HEK293 (cell line): ENCODE measurements around the gene TNFRSF14.

ENCODE experiments used
- CTCF ChIP-seq: fragments of 450-650 bp; formaldehyde crosslinking; IDR thresholded peaks from 2 replicates; pipeline ENCODE4 v1.5.1; 2016; ENCODE audit warnings: missing biosample characterization, missing genetic modification characterization
- KLF16 ChIP-seq: fragments of 450-650 bp; formaldehyde crosslinking; IDR thresholded peaks from 2 replicates; pipeline ENCODE4 v1.5.1; 2017; ENCODE audit warnings: missing biosample characterization, missing genetic modification characterization
- MEIS1 ChIP-seq: sonication (generic); formaldehyde crosslinking; IDR thresholded peaks from 2 replicates; pipeline ENCODE4 v1.8.1; 2022; ENCODE audit warnings: missing genetic modification reagents, mild to moderate bottlenecking, borderline replicate concordance
- PATZ1 ChIP-seq: fragments of 450-650 bp; formaldehyde crosslinking; IDR thresholded peaks from 2 replicates; pipeline ENCODE4 v1.5.1; 2016; ENCODE audit warnings: missing biosample characterization, missing genetic modification characterization
- REST ChIP-seq: fragments of 450-650 bp; formaldehyde crosslinking; IDR thresholded peaks from 2 replicates; pipeline ENCODE4 v1.5.1; 2016; ENCODE audit warnings: missing biosample characterization, missing genetic modification characterization
- ZBTB17 ChIP-seq: fragments of 450-650 bp; formaldehyde crosslinking; IDR thresholded peaks from 2 replicates; pipeline ENCODE4 v1.5.1; 2016; ENCODE audit warnings: missing biosample characterization, missing genetic modification characterization
- ZBTB7A ChIP-seq: fragments of 450-650 bp; formaldehyde crosslinking; IDR thresholded peaks from 2 replicates; pipeline ENCODE4 v1.5.1; 2016; ENCODE audit warnings: low read depth, missing biosample characterization, missing genetic modification characterization
- ZFP41 ChIP-seq: fragments of 450-650 bp; formaldehyde crosslinking; IDR thresholded peaks from 2 replicates; pipeline ENCODE4 v1.5.1; 2016; ENCODE audit warnings: missing biosample characterization, missing genetic modification characterization, borderline replicate concordance
- ZNF155 ChIP-seq: fragments of 450-650 bp; formaldehyde crosslinking; IDR thresholded peaks from 2 replicates; pipeline ENCODE4 v1.5.1; 2016; ENCODE audit warnings: missing biosample characterization, missing genetic modification characterization
- ZNF391 ChIP-seq: fragments of 450-650 bp; formaldehyde crosslinking; IDR thresholded peaks from 2 replicates; pipeline ENCODE4 v1.5.1; 2016; ENCODE audit warnings: low read depth, missing biosample characterization, missing genetic modification characterization, borderline replicate concordance
- ZNF513 ChIP-seq: fragments of 450-650 bp; IDR thresholded peaks from 2 replicates; pipeline ENCODE4 v1.5.1; 2018; ENCODE audit warnings: missing biosample characterization, missing genetic modification characterization
- ZNF580 ChIP-seq: fragments of 450-650 bp; formaldehyde crosslinking; IDR thresholded peaks from 2 replicates; pipeline ENCODE4 v1.5.1; 2016; ENCODE audit warnings: missing biosample characterization, missing genetic modification characterization
- ZNF830 ChIP-seq: fragments of 450-650 bp; IDR thresholded peaks from 2 replicates; pipeline ENCODE4 v1.5.0; 2018; ENCODE audit warnings: missing biosample characterization, missing genetic modification characterization, low read depth, mild to moderate bottlenecking, moderate library complexity
- TF ChIP-seq, protein P1 (sequence below): fragments of 450-650 bp; formaldehyde crosslinking; IDR thresholded peaks from 2 replicates; pipeline ENCODE4 v1.5.1; 2016; ENCODE audit warnings: missing biosample characterization, missing genetic modification characterization, low read depth

GRCh38 chr1:2601721-2602303 lies 45.6 kb downstream of the TNFRSF14 start:
- TF ChIP-seq MEIS1 (CRISPR knock-in tag) (no peak), CTCF (tag by site-specific recombination) (no peak), PATZ1 (tag by site-specific recombination) (no peak), ZBTB17 (tag by site-specific recombination) (no peak), ZNF155 (no peak), ZNF580 (tag by site-specific recombination) (no peak), ZNF830 (tag by site-specific recombination) (no peak), REST (tag by site-specific recombination) (no peak), ZFP41 (tag by site-specific recombination) (no peak), ZNF391 (tag by site-specific recombination) (no peak), ZNF513 (no peak), KLF16 (tag by site-specific recombination) (no peak), ZBTB7A (no peak)
- TF ChIP-seq, protein P1, sequence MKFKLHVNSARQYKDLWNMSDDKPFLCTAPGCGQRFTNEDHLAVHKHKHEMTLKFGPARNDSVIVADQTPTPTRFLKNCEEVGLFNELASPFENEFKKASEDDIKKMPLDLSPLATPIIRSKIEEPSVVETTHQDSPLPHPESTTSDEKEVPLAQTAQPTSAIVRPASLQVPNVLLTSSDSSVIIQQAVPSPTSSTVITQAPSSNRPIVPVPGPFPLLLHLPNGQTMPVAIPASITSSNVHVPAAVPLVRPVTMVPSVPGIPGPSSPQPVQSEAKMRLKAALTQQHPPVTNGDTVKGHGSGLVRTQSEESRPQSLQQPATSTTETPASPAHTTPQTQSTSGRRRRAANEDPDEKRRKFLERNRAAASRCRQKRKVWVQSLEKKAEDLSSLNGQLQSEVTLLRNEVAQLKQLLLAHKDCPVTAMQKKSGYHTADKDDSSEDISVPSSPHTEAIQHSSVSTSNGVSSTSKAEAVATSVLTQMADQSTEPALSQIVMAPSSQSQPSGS = no peak
